Measurements from ENCODE around the gene KNDC1.
"Not testable (repeated sequence)": the region's sequence is repeated elsewhere in the genome, so short reads cannot be mapped to it uniquely, and the experiment has no call there.

The KNDC1 gene

DNA sequence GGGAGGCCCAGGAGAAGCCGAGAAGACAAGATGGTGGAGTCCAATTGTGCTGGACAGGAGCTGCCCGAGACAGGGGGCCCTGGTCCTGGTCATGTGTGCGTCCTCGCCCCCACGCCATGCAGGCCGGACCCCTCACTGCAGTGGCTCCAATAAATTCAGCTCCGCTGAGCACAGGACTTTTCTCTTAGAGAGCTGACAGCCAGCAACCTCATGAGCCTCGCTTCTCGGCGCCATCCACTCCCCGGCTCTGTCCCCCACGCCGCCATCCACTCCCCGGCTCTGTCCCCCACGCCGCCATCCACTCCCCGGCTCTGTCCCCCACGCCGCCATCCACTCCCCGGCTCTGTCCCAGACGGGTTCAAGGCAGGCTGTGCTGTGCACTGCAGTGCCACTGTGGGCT is 67.2 kb downstream of the KNDC1 start:
- DNase-seq, result no peak

DNA sequence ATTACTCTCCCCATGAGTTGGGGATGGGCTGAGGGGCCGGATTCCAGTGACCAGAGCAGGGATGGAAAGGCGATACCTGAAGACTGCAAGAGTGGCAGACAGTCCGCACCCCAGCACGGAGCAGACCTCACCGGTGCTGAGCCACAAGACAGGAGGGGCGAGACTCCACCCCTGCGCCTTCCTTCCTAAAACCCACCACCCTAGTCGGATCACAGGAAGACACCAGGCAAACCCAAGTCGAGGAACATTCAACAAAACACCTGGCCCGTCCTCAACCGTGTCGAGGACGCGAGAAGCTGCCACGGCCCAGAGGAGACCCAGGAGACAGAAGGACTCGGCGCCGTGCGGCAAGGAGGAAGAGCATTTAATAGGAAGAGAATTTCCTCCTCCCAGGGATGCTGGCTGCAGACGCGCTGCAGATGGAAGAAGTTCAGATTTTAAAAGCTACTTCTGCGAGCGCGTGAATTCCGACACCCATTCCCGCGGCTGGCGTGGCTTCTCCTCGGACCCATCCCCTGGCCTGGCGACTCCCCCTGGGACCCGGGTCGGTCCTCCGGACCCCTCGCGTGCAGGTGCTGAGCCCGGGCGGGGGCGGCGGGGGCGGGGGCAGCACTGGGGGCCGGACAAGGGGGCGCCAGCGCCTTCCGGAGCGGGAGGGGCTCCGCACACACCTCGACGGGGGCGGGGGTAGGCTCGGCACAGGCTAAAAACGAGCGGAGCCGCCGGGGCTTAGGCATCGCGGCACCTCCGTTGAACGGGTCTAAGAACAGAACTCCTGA is 69.4 kb downstream of the KNDC1 start:
- DNase-seq, result no peak

- DNase-seq, result no peak
These were observed 70.0 kb downstream of the KNDC1 start, which contains the start of gene UTF1 for GRCh38 chr10:133230044-133230361. Gene UTF1, plus strand, starts transcription at chr10:133230217. Its CDS starts 72 bp downstream, at chr10:133230289.

DNA sequence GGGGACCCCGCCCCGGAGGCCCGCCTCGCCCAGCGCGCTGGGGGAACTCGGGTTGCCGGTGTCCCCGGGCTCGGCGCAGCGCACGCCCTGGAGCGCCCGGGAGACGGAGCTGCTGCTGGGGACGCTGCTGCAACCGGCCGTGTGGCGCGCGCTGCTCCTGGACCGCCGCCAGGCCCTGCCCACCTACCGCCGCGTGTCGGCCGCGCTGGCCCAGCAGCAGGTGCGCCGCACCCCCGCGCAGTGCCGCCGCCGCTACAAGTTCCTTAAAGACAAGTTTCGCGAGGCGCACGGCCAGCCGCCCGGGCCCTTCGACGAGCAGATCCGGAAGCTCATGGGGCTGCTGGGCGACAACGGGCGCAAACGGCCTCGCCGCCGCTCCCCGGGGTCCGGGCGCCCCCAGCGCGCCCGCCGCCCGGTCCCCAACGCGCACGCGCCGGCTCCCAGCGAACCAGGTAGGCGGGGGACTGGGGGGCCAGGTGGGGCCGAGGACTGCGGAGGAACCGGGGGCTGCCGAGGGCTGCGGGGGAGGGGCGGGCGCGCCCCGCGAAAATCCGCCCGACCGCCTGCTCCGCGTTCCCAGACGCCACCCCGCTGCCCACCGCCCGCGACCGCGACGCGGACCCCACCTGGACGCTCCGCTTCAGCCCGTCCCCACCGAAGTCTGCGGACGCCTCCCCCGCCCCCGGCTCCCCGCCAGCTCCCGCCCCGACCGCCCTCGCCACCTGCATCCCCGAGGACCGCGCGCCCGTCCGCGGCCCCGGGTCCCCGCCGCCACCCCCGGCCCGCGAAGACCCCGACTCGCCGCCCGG is 70.6 kb downstream of the KNDC1 start:
- DNase-seq, result no peak

- DNase-seq, result no peak
These were observed 71.4 kb downstream of the KNDC1 start for GRCh38 chr10:133231244-133231945.

DNA sequence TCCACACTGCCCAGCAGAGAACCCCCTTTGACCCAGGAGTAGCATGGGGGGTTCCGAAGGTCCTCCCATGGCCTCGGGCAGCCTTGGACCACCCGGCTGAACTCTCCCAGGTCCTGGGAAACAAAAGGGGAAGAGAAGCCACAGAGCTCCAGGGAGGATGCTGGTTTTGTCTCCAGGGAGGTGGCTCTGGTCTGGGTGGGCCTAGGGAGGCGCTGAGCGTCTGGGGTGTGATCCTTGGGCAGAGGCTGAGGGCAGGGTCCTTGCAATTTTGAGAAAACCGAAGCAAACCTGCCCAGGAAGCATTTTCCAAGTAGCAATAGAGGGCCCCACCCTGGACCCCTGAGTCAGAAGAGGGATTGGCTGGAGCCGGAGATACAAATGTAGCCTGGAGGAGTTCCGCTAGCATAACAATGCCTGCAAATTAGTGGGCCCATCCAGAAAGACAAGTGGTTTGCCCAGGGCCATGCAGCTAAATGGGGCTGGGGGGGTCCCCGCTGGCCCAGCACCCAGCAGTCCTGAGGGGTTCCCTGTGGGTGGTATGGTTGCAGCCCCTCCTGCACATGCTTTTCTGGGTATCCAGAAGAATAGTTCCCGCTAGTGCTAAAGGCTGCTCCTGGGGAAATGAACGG is 72.0 kb downstream of the KNDC1 start:
- no peak for DNase-seq

- DNase-seq, result not testable (repeated sequence)
These were observed 74.8 kb downstream of the KNDC1 start for GRCh38 chr10:133234796-133235195.

DNA sequence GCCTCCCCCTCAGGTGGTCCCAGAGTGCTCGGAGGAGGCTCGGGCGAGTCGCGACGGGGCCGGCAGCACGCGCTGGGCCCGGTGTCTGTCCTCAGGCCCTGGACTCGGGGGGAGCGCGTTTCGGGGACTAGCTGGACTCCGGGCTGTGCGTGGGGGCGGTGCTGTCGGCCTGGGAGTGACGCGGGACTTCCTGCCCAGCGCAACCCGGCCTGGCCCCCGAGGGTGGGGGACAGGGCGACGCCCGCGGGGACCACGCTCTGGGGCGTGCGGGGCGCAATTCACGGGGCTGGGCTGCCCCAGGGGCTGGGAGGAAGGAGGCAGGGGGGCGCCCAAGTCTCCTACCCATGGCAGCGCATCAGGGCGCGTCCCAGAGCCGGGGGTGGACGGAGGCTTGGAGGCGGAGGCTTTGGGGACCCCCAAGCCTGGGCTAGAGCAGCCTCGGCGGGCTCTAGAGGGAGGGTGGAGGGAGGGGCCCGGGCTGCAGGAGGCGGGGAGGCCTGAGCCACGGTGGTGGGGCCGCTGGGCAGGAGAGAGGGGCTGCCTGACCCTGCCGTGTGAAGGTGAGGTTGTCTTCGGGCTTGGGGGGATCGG is 75.3 kb downstream of the KNDC1 start:
- no peak for DNase-seq

- DNase-seq, result no peak
These were observed 75.9 kb downstream of the KNDC1 start for GRCh38 chr10:133235932-133236331.

GRCh38 chr10:133236401-133237240 is 76.6 kb downstream of the KNDC1 start:
- DNase-seq, result no peak

DNA sequence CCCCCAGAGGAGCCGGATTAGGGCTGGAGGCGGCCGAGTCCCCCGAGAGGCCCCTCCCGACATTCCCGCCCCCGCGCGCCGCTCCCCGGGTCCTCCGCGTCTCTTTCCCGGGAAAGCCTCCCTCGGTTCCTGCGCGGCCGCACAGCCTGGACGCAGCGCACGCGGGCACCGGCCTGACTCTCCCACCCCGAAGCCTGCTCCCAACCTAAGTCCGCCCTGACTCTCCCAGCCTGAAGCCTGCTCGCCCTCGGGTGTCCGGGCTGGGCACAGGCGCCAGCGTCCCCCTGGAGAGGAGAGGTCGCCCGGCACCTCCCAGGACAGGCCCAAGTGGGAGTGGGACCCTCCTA is 77.2 kb downstream of the KNDC1 start:
- DNase-seq, result no peak

DNA sequence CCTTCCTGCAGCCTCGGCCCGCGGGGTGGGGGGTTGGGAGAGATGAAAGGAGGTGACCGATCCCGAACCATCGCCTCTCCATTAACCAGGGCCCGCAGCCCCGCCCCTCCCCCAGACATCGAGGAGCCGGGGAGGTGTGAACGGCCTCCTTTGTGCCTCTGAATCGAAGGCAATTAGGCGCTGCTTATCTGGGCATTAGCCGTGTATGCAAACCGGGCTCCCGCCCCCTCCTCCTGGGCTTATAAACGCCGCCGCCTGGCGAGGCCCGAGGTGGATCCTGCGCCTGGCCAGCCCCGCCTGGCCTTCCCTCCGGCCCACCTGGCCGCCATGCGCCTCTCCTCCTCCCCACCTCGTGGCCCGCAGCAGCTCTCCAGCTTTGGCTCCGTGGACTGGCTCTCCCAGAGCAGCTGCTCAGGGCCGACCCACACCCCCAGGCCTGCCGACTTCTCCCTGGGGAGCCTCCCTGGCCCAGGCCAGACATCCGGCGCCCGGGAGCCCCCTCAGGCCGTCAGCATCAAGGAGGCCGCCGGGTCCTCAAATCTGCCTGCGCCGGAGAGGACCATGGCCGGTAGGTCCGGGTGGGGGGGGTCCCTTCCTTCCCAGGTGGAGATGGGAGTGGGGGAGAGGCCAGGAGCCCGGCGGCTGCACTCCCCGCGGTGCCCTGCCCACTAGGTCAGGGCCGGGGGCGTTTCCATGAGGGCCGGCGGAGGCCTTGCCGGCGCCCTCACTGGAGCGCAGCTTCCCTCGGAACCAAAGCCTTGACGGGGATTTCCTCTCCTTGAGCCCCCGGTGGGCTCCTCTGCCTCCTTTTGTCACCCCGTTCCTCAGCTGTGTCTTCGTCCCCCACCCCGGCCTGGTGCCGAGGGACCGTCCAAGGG is 77.8 kb downstream of the KNDC1 start, which contains the start of gene VENTX:
VENTX (plus strand) TSS at position 268 of the 878 bp plus-strand sequence; CDS start at position 328, 60 bp downstream.
- no peak for DNase-seq

DNA sequence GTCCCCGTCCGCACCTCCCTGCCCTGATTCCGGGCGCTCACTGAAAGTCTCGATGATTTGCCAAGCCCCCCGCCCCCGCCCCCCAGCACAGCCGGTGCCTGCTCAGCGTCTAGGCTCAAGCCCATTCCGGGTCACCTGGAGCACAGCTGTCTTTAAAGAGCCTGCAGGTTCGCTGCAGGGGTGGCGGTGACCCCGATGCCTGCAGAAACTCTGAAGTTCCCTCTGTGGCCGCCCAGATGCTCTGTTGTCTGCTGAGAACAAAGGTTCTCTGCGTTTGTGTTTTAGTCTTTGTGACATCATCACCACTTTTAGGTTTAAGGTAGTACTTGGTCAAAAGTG is 78.4 kb downstream of the KNDC1 start:
- no peak for DNase-seq

DNA sequence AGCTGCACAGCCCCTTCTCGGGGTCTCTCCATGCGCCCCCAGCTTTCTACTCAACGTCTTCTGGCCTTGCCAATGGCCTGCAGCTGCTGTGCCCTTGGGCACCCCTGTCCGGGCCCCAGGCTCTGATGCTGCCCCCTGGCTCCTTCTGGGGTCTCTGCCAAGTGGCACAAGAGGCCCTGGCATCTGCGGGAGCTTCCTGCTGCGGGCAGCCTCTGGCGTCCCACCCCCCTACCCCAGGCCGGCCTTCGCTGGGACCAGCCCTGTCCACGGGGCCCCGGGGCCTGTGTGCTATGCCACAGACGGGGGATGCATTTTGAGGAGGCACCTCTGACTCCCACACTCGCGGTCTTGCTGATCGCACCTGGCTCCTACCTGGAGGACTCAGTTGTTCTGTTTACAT is 80.0 kb downstream of the KNDC1 start:
- DNase-seq, result no peak

GRCh38 chr10:133241501-133242205 is 81.6 kb downstream of the KNDC1 start:
- DNase-seq, result no peak

- no peak for DNase-seq
These were observed 82.8 kb downstream of the KNDC1 start for GRCh38 chr10:133242611-133243356.

GRCh38 chr10:133243593-133243992 is 83.6 kb downstream of the KNDC1 start:
- DNase-seq, result no peak

DNA sequence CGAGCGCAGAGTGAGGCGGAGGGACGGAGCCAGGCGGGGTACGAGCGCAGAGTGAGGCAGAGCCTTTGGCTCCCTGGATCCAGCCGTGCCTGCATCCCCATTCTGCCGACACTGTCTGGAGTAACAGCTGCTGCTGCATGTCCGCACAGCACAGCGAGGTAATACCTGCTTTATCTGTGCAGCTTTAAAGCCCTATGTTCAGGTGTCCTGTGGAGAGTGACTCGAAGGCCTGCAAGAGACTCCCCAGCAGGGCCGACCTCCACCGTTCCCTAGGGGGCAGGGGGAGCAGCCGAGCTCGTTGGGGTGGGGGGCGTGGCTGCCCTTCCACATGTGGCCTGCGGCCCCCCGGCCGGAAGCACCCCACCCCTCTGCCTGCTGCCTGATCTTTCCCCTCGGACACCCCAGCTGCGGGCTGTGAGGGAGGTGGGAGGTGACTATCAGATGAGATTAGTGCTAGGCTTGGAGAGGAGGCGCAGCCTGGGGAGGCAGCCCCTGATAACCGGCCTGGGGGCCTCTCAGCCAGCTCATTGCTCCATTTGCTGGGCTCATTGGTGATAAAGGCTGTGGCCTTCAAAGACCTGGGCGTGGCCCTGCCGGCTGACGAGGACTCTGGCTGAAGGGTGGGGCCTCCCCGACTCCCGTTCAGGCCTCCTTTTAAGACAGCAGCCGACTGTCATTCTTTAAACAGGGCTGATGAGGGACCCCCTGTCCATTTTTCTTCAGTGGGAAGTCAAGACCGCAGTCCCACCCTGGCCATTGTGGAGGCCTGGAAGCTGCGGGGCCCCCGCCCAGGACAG is 85.6 kb downstream of the KNDC1 start:
- no peak for DNase-seq

DNA sequence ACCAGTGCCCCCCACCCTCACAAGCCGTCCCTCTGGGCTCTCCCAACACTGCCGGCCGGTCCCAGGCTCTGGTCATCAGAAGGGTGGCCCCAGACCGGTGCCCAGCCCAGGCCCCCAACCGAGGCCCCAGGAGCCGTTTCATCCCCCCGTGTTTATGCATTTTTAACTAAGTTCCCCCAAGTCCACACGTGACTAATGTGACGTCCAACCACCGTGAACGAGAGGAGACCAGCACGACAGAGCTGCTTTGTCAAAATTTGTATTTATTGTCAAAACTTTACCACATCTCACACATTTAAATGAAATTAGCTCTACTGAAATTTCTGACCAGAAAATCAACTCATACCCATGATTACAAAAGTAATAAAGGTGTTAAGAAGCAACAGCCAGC is 86.2 kb downstream of the KNDC1 start:
- no peak for DNase-seq
